ENCODE measurements around the gene ZMIZ1. TPM values are rescaled to one million over a fixed set of nuclear protein-coding genes. Genes with fewer than 3 reads are reported as not detected.
A peak's percentile ranks its signal among the peaks of the same experiment; 100 is the strongest.

Gene ZMIZ1
- total RNA-seq, 4 donors from 2014 or later, result 65.5 to 88.2 (median 69.3) TPM

DNA sequence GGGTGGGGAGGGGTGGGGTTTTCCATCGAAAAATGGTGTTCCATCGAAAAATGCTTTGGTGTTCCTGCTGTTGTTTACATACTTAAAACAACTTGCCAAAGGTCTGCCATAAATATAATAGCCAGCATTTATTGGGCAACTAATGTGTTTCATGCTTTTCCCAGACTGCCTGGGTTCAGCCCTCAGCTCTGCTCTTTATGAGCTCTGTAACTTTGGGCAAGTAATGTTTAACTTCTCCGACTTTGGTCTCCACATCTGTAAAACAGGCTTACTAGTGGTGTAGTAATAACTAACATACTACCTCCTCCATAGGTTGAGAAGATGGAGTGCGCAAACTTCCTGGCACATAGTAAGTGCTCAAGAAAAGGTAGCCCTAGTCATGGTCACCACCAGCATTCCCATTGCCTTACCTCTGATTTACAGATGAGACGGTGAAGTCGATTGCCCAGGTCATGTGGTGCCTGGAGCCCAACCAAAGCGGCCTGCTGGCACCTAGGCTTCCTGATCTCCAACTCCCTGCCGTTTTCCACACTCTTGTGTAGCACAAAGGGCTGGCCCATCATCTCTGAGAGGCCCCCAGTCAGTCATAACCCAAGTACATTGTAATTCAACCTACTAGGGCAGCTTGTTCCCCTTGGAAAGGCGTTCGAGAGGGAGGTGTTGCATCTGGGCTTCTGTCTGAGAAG is 8.9 kb downstream of the ZMIZ1 start:
- Histone ChIP-seq H3K36me3 (no peaks in the 10 kb centered on the region), H3K9me3 (no peaks in the 10 kb centered on the region), H3K27ac (peak overlapping the region in 3 of 4 donors; percentile 65 to 96 (median 66)), H3K4me1 (peaks cover 8 to 100% (median 100%) of the 10 kb centered on the region in 4 donors), H3K4me3 (no peak overlapping the region), H3K27me3 (no peaks in the 10 kb centered on the region)
- TF ChIP-seq EP300 (IDR thresholded peaks at IDR 0.05) (no peak), POLR2A (IDR thresholded peaks at IDR 0.05) (no peak)
- WGBS, 2 donors, result 79 to 86% methylated on average over 10 of the region's 10 CpGs
- DNase-seq (ENCODE audit: low spot score in 2 of 2), result no peak

DNA sequence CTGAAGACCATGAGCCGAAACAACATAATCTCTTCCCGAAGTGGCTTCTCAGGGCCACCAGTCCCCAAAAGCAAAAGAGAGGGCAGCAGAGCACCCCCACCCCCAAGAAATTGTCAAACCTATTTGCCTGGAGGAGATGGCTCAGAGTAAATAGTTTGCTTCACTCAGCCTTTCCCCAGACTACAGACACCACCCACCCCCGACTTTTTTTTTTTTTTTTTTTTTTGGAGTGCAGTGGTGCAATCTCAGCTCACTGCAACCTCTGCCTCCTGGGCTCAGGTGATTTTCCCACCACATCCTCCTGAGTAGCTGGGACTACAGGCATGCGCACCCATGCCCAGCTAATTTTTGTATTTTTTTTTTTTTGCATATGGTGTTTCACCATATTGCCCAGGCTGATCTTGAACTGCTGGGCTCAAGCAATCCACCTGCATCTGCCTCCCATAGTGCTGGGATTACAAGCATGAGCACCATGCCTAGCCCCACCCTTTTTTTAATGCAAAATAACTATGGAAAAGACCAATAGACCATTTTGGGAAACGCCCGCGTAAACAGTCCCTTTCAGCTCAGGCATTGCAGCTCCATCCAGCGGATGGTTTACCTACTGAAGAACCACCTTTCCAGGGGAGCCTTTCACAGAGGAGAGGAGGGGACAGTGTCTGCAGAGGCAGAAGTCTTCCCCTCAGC is 9.7 kb downstream of the ZMIZ1 start:
- H3K27me3 ChIP-seq, result no peaks in the 10 kb centered on the region
- DNase-seq (ENCODE audit: low spot score in 2 of 2), result no peak
- H3K36me3 ChIP-seq, result no peaks in the 10 kb centered on the region
- H3K27ac ChIP-seq, result peak overlapping the region in 3 of 4 donors; percentile 61 to 96 (median 94)
- no peak overlapping the region for H3K4me3 ChIP-seq
- peaks cover 2 to 100% (median 100%) of the 10 kb centered on the region in 4 donors for H3K4me1 ChIP-seq
- 77 to 83% methylated on average over 8 of the region's 8 CpGs for WGBS, 2 donors
- TF ChIP-seq EP300 (IDR thresholded peaks at IDR 0.05), result no peak
- no peak for TF ChIP-seq POLR2A (IDR thresholded peaks at IDR 0.05)
- no peaks in the 10 kb centered on the region for H3K9me3 ChIP-seq

DNA sequence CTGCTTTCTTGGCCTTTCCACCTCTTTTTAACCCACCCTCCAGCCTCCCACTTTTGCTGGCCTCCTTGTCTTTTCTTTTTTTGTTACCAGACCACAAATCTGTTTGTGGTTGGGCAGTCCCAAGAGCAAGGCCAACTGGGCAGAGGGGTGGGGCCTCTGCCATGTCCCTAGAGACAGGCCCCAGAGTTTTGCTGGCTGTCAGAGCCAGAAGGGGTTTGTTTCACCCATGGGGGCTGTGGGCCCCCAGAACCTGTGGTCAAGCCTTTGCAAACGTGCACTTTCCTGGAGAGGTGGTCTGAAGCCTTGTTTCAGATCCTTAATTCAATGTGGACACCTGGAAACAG is 10.3 kb downstream of the ZMIZ1 start:
- H3K36me3 ChIP-seq, result no peaks in the 10 kb centered on the region
- H3K27me3 ChIP-seq, result no peaks in the 10 kb centered on the region
- H3K4me1 ChIP-seq, result peaks cover 7 to 100% (median 100%) of the 10 kb centered on the region in 4 donors
- WGBS, 2 donors, result 61 to 73% methylated on average over 1 of the region's 1 CpG
- no peak for DNase-seq (ENCODE audit: low spot score in 2 of 2)
- H3K4me3 ChIP-seq, result no peak overlapping the region
- TF ChIP-seq POLR2A (IDR thresholded peaks at IDR 0.05), result no peak
- TF ChIP-seq EP300 (IDR thresholded peaks at IDR 0.05), result no peak
- TF ChIP-seq, protein P1, sequence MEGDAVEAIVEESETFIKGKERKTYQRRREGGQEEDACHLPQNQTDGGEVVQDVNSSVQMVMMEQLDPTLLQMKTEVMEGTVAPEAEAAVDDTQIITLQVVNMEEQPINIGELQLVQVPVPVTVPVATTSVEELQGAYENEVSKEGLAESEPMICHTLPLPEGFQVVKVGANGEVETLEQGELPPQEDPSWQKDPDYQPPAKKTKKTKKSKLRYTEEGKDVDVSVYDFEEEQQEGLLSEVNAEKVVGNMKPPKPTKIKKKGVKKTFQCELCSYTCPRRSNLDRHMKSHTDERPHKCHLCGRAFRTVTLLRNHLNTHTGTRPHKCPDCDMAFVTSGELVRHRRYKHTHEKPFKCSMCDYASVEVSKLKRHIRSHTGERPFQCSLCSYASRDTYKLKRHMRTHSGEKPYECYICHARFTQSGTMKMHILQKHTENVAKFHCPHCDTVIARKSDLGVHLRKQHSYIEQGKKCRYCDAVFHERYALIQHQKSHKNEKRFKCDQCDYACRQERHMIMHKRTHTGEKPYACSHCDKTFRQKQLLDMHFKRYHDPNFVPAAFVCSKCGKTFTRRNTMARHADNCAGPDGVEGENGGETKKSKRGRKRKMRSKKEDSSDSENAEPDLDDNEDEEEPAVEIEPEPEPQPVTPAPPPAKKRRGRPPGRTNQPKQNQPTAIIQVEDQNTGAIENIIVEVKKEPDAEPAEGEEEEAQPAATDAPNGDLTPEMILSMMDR (IDR thresholded peaks at IDR 0.05), result no peak
- peak overlapping the region in 3 of 4 donors; percentile 61 to 96 (median 94) for H3K27ac ChIP-seq
- H3K9me3 ChIP-seq, result no peaks in the 10 kb centered on the region

DNA sequence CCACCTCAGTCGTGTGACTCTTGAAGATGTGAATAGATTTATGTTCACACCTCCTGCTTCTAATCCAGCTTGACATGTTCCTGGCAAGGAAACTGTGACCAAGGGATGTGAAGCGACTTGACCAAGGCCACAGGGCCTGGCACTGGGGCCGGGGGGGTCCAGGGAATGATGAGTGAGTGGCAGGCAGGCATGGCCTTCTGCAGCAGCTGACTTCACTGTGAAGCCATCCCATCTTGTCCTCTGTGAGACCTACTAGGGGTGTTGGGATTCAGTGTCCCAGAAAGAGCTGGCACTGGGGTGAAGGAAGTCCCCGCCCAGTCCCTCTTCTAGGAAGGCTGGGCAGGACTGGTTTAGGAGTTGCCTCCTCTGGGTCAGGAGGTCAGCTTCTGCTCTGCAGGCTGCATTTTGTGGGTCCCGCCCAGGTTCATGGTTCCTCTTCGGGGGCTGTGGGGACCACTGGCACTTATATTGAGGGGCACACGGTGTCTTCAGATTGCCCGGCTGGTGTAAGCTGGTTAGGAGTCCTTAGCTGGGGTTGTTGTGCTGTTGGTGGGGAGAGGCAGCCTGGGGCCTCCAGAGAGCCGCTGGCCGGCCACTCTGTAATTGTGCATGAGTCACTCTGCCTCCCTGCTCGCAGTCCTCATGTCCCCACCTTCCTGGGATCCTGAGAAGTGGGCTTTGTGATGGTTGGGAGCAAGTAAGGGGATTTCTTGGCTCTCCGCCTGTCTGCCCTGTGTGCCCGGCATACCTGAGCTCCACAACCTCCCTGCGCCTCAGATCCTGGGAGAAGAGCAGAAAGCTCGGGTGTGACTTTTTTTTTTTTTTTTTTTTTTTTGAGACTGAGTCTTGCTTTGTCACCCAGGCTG is 11.0 kb downstream of the ZMIZ1 start:
- DNase-seq (ENCODE audit: low spot score in 2 of 2), result no peak
- Histone ChIP-seq H3K9me3 (no peaks in the 10 kb centered on the region), H3K36me3 (no peaks in the 10 kb centered on the region), H3K4me3 (no peak overlapping the region), H3K27ac (peak overlapping the region; percentile 12 to 96 (median 78)), H3K27me3 (no peaks in the 10 kb centered on the region), H3K4me1 (peaks cover 11 to 100% (median 100%) of the 10 kb centered on the region in 4 donors)
- TF ChIP-seq EP300 (IDR thresholded peaks at IDR 0.05) (peak in 1 of 2 donors; percentile 41), POLR2A (IDR thresholded peaks at IDR 0.05) (no peak)
- WGBS, 2 donors, result 59 to 66% methylated on average over 14 to 15 of the region's 15 CpGs

DNA sequence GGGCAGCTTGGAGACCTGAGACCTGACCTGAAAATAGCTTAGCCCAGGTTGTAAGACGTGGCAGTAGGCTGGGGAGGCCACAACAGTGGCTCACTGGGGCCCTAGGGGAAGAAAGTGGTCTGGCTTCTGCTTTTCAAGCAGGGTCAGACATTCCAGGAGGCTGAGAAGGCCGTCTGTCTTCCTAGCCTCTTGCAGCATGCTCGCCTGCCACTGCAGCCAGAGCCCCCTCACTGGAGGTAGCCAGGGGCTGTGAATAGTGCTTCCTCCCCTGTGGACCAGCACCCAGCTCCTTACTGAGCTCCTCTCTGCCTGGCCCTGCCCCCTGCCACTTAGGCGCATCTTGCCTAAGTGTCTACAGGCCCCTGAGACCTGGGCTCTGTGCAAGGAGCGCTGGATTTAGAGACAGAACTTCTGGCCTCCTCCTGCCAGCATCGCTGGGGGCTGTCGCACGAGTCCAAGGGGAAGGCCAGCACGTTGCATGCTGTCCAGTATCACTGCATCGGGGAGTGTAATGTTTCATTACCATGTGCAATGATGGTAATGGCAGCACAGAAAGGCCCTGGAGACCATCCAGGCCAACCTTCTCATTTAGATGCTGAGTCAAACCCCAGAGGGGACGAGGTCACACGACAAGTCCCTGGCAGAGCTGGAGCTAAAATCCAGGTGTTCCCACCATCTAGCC is 12.7 kb downstream of the ZMIZ1 start:
- 51 to 68% methylated on average over 10 to 12 of the region's 12 CpGs for WGBS, 2 donors
- TF ChIP-seq EP300 (IDR thresholded peaks at IDR 0.05) (no peak), POLR2A (IDR thresholded peaks at IDR 0.05) (no peak)
- TF ChIP-seq, protein P1 (IDR thresholded peaks at IDR 0.05), result no peak
- Histone ChIP-seq H3K4me3 (no peak overlapping the region), H3K9me3 (no peaks in the 10 kb centered on the region), H3K27ac (peak overlapping the region in 3 of 4 donors; percentile 74 to 96 (median 94)), H3K27me3 (no peaks in the 10 kb centered on the region), H3K36me3 (no peaks in the 10 kb centered on the region), H3K4me1 (peaks cover 11 to 100% (median 90%) of the 10 kb centered on the region in 4 donors)
- no peak for DNase-seq (ENCODE audit: low spot score in 2 of 2)

DNA sequence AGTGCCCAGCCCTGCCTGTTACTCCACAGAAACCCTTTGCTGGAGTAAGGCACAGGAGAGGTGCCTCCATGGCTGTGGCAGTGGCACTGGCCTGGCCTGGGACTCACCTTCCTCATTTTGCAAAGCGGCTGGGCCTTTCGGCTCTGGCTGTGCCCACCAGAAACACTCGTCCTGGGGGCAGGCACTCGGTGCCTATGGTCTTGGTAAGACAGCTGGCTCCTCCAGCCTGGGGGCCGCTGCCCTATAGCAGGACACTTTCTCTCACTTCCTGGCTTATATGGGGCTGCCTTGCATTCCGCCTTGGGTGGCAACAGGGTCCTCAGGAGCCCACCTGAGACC is 13.2 kb downstream of the ZMIZ1 start:
- Histone ChIP-seq H3K36me3 (no peaks in the 10 kb centered on the region), H3K4me1 (peaks cover 11 to 100% (median 87%) of the 10 kb centered on the region in 4 donors), H3K4me3 (no peak overlapping the region), H3K9me3 (no peaks in the 10 kb centered on the region), H3K27ac (peak overlapping the region; percentile 33 to 96 (median 84)), H3K27me3 (no peaks in the 10 kb centered on the region)
- WGBS, 2 donors, result 87 to 89% methylated on average over 6 of the region's 6 CpGs
- TF ChIP-seq POLR2A (IDR thresholded peaks at IDR 0.05), result no peak
- no peak for DNase-seq (ENCODE audit: low spot score in 2 of 2)
